Measurements from ENCODE around the gene NSF. TPM values are rescaled to one million over a fixed set of nuclear protein-coding genes. Genes with fewer than 3 reads are reported as not detected.
"Not testable (repeated sequence)": the region's sequence is repeated elsewhere in the genome, so short reads cannot be mapped to it uniquely, and the experiment has no call there.

NSF gene
- total RNA-seq, 8 experiments from 2014 or later, result 58.6 to 162 (median 76.1) TPM

DNA sequence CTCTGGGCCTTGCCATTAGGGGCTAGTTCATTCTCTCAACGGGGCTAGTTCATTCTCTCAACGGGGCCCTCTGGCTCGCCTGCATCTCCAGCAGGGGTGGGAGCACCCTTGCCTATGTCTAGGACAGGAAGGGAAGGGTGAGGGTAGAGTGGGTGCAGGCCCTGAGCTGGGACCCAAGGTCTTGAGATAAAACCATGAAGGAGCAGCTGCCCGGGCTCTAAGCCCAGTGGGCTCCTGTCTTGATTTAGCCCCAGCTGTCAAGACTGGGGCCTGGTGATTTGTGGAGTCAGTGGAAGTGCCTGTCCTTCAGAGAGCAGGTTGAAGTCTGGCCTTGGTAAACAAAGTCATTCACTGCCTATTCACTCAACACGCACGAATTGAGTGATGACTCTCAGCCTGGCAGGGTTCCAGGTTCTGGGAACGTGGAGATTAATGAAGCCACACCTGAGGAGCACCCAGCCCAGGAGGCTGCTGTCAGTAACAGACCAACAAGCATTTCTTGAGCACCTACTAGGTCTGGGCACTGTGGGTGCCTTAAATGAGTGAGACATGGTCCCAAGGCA lies 192.6 kb downstream of the NSF start:
- no peak for ATAC-seq (replicated peaks in 6 of 8)
- no peak overlapping the region for H3K4me3 ChIP-seq
- in situ Hi-C loops (cut with MboI; ENCODE audit: low pct_unique_long_range_greater_than_20kb in 2 of 9, low sequenced_read_pairs in 9 of 9, unreplicated experiment in 9 of 9), result no loop called here
- no peak overlapping the region for H3K27ac ChIP-seq
- WGBS, 10 experiments, result 29 to 80% (median 40%) methylated on average over 1 to 3 of the region's 7 CpGs; no CpG with 5 or more reads in 7 of the 10 experiments
- peaks cover 4% of the 10 kb centered on the region in 2 donors for H3K4me1 ChIP-seq (replicated peaks in 1 of 2)

DNA sequence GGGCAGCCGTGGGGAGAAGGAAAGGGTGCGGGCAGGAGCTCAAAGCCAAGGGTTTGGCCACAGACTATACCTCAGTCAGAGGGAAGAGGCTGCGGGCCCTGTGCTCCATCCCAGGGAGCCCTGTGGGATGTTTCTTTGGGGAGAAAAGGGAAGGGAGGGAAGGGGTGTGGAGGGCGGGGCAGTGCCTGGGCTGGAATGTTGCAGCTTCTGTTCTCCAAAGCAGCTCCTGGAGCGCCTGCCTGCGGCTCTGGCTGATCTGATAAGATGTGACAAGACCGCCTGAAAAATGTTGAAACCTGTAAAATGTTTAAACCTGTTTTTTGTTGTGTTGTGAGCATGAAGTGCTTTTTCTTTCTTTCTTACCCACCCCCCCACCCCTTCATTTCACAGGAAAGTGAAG lies 195.2 kb downstream of the NSF start:
- Histone ChIP-seq H3K27ac (no peak overlapping the region), H3K4me3 (no peak overlapping the region), H3K4me1 (replicated peaks in 1 of 2) (no peaks in the 10 kb centered on the region)
- ATAC-seq (replicated peaks in 6 of 8), result peak in 2 of 8 experiments; percentile 48 to 52
- in situ Hi-C loops (cut with MboI; ENCODE audit: low pct_unique_long_range_greater_than_20kb in 2 of 9, low sequenced_read_pairs in 9 of 9, unreplicated experiment in 9 of 9), result no loop called here
- 60% methylated on average over 1 of the region's 7 CpGs; no CpG with 5 or more reads in 9 of the 10 experiments for WGBS, 10 experiments

DNA sequence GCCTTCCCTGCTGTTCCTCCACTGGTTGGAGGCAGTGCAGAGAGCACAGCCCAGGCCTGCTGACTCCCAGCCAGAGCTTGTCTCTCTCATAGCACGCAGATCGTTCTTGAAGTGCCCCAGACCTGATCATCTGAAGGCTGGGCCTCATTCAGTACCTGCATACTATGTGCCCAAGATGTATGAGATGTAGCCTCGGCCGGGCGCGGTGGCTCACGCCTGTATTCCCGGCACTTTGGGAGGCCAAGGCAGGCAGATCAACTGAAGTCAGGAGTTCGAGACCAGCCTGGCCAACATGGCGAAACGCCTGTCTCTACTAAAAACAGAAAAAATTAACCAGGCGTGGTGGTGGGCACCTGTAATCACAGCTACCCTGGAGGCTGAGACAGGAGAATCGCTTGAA lies 197.0 kb downstream of the NSF start:
- Histone ChIP-seq H3K4me1 (replicated peaks in 1 of 2) (no peaks in the 10 kb centered on the region), H3K4me3 (no peak overlapping the region), H3K27ac (no peak overlapping the region)
- WGBS, 10 experiments, result 80 to 100% (median 92%) methylated on average over 2 to 10 of the region's 13 CpGs; no CpG with 5 or more reads in 4 of the 10 experiments
- ATAC-seq (replicated peaks in 6 of 8), result no peak
- in situ Hi-C loops (cut with MboI; ENCODE audit: low pct_unique_long_range_greater_than_20kb in 2 of 9, low sequenced_read_pairs in 9 of 9, unreplicated experiment in 9 of 9), result no loop called here

DNA sequence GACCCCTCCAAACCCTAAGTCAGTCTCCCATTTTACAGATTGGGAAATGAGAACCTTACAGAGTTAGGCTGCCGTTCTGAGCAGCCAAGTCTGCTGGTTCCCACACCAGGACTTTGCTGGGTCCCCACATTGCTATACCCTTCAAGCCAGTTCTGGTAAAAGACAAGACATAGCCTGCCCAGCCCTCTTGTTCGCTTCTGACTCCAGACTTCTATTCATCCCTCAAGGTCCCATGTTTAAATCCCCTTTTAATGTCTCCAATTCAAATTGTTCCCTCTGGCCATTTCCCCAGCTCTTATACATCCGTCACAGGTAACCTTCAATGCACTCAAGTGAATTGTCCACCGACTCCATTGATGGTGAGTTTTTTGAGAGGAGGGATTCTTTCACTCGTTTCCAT lies 197.8 kb downstream of the NSF start:
- ATAC-seq (replicated peaks in 6 of 8), result no peak
- no peak overlapping the region for H3K4me3 ChIP-seq
- in situ Hi-C loops (cut with MboI; ENCODE audit: low pct_unique_long_range_greater_than_20kb in 2 of 9, low sequenced_read_pairs in 9 of 9, unreplicated experiment in 9 of 9), result no loop called here
- no peaks in the 10 kb centered on the region for H3K4me1 ChIP-seq (replicated peaks in 1 of 2)
- no peak overlapping the region for H3K27ac ChIP-seq
- WGBS, 10 experiments, result 54 to 100% (median 95%) methylated on average over 1 to 4 of the region's 5 CpGs; no CpG with 5 or more reads in 2 of the 10 experiments

DNA sequence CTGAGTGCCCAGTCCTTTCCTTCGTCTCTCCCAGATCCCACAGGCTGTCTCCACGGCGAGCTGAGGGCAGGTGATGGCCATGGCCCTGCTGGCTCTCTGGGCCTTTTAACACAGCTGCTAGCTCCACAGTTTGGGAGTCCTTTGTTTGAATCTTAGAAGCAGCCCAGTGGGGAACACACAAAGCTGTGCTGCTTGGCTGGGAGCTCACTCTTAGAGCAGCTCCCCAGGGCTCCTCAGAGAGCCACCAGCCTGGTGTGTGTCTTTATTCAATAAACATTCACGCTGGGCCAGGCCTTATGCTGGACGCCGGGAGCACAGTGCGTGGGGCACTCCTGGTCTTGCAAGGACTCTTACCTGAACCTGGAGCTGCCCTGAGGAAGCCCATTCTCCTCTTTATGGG lies 198.3 kb downstream of the NSF start:
- Histone ChIP-seq H3K4me1 (replicated peaks in 1 of 2) (no peaks in the 10 kb centered on the region), H3K27ac (no peak overlapping the region), H3K4me3 (no peak overlapping the region)
- 39 to 100% (median 46%) methylated on average over 1 to 4 of the region's 7 CpGs; no CpG with 5 or more reads in 5 of the 10 experiments for WGBS, 10 experiments
- in situ Hi-C loops (cut with MboI; ENCODE audit: low pct_unique_long_range_greater_than_20kb in 2 of 9, low sequenced_read_pairs in 9 of 9, unreplicated experiment in 9 of 9), result no loop called here
- no peak for ATAC-seq (replicated peaks in 6 of 8)

DNA sequence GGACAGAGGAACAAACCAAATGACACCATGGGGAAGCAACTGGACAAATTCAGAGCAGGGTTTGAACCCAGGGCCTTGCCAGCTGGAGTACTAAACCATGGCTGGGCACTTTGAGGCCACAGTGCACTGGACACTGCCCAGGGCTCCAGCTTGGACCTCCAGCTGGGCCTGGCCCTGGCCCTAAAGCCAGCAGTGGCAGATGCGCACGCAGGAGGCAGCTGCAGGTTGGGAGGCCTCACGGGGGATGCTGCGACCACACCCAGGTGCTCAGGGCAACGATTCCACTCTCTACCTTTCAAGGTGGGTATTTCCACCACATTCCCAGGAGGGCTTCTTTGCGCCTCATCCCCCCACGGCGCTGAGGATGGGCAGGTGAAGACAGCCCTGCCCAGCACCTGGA lies 199.1 kb downstream of the NSF start:
- ATAC-seq (replicated peaks in 6 of 8), result no peak
- in situ Hi-C loops (cut with MboI; ENCODE audit: low pct_unique_long_range_greater_than_20kb in 2 of 9, low sequenced_read_pairs in 9 of 9, unreplicated experiment in 9 of 9), result no loop called here
- 40 to 100% methylated on average over 1 of the region's 8 CpGs; no CpG with 5 or more reads in 8 of the 10 experiments for WGBS, 10 experiments
- Histone ChIP-seq H3K4me3 (no peak overlapping the region), H3K4me1 (replicated peaks in 1 of 2) (no peaks in the 10 kb centered on the region), H3K27ac (no peak overlapping the region)

DNA sequence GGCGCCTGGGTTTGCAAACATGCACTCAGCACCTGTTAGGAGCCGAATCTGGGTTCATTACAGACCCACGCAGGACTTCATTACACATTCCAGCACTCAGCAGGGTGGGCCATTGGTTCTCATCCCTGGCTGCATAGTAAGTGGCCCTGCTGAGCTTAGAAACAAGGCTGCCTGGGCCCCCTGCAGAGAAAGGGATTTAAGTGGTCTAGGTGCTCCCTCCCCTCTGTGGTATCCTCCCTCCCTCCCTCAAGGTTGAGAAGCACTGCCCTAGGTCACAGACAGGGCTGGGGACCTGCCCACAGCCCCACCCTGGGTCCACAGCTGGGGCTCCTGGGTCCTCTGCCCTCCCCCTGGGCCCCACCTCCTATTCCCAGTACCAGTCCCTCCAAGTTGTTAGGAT lies 199.7 kb downstream of the NSF start:
- Histone ChIP-seq H3K4me3 (no peak overlapping the region), H3K4me1 (replicated peaks in 1 of 2) (no peaks in the 10 kb centered on the region), H3K27ac (no peak overlapping the region)
- 20 to 86% methylated on average over 1 of the region's 3 CpGs; no CpG with 5 or more reads in 8 of the 10 experiments for WGBS, 10 experiments
- in situ Hi-C loops (cut with MboI; ENCODE audit: low pct_unique_long_range_greater_than_20kb in 2 of 9, low sequenced_read_pairs in 9 of 9, unreplicated experiment in 9 of 9), result no loop called here
- ATAC-seq (replicated peaks in 6 of 8), result no peak

DNA sequence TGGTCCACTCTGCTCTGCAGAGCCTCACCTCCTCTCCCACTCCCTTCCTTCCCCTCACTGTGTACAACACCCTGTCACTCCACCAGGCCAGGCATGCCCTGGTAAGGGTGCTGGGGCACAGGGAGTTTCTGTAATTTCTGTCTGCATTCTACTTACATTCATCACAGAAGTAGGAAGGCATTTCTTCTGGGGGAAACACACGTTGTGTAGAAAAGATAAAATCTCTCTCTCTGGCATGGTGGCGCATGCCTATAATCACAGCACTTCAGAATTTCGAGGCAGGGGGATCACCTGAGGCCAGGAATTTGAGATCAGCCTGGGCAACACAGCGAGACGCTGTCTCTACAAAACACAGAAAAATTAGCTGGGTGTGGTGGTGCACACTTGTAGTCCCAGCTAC lies 201.1 kb downstream of the NSF start:
- no peak overlapping the region for H3K4me3 ChIP-seq
- 42 to 100% (median 70%) methylated on average over 1 to 4 of the region's 5 CpGs; no CpG with 5 or more reads in 5 of the 10 experiments for WGBS, 10 experiments
- ATAC-seq (replicated peaks in 6 of 8), result no peak
- no peak overlapping the region for H3K27ac ChIP-seq
- no peaks in the 10 kb centered on the region for H3K4me1 ChIP-seq (replicated peaks in 1 of 2)
- in situ Hi-C loops (cut with MboI; ENCODE audit: low pct_unique_long_range_greater_than_20kb in 2 of 9, low sequenced_read_pairs in 9 of 9, unreplicated experiment in 9 of 9), result no loop called here

DNA sequence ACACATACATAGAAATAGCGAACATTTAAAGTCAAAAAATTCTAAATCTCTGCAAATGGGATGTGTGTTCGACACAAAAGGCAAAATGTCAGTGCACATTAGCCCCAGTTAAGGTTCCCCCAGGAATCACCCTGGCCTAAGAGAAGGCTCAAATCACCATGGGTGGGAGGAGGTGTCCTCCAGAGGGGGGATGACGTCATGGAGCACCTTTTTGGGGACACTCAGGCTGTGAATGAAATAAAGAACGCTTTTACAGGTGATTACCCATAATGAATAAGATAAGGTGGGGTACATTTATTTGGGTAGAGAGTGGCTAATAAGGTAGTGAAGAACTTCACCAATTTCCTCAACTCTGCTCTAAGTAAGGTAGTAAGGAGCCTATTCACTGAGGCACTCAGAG lies 201.6 kb downstream of the NSF start:
- in situ Hi-C loops (cut with MboI; ENCODE audit: low pct_unique_long_range_greater_than_20kb in 2 of 9, low sequenced_read_pairs in 9 of 9, unreplicated experiment in 9 of 9), result no loop called here
- Histone ChIP-seq H3K4me3 (no peak overlapping the region), H3K27ac (no peak overlapping the region), H3K4me1 (replicated peaks in 1 of 2) (no peaks in the 10 kb centered on the region)
- no peak for ATAC-seq (replicated peaks in 6 of 8)
- 20 to 100% (median 82%) methylated on average over 1 to 4 of the region's 4 CpGs; no CpG with 5 or more reads in 2 of the 10 experiments for WGBS, 10 experiments

DNA sequence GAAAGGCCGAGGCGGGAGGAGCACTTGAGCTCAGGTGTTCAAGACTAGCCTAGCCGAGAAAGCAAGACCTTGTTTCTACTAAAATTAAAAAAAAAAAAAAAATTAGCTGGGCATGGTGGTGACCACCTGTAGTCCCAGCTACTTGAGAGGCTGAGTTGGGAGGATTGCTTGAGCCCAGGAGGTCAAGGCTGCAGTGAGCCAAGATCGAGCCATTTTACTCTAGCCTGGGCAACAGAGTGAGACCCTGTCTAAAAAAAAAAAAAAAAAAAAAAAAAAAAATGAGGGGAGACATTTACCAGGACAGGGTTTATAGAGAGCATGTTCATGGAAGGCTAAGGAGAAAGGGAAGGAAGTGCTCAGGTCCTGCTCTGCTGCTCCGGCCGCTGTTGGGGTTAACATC lies 202.6 kb downstream of the NSF start:
- 80 to 100% (median 100%) methylated on average over 1 to 6 of the region's 6 CpGs for WGBS, 10 experiments
- in situ Hi-C loops (cut with MboI; ENCODE audit: low pct_unique_long_range_greater_than_20kb in 2 of 9, low sequenced_read_pairs in 9 of 9, unreplicated experiment in 9 of 9); ATAC-seq (replicated peaks in 6 of 8); H3K27ac ChIP-seq; H3K4me3 ChIP-seq; H3K4me1 ChIP-seq (replicated peaks in 1 of 2): not testable (repeated sequence)

DNA sequence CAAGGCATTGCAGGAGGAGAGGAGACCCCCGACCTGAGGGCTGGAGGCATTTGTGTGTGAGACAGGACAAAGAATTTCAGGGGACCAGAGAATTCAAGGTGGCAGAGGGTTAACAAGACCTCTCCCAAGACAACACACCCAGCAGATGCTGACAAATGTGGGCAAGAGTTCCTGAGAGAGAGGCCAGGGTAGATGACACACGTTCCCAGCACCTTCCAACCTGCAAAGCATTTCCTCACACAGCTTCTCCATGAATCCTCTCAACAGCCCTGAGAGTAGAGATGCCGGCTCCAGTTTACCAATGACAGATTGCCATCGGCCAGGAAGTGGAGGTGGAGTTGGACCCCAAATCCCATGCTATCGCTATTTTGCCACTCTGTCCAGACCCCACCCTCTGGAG lies 203.1 kb downstream of the NSF start:
- in situ Hi-C loops (cut with MboI; ENCODE audit: low pct_unique_long_range_greater_than_20kb in 2 of 9, low sequenced_read_pairs in 9 of 9, unreplicated experiment in 9 of 9), result no loop called here
- 50 to 82% (median 60%) methylated on average over 1 to 3 of the region's 5 CpGs; no CpG with 5 or more reads in 5 of the 10 experiments for WGBS, 10 experiments
- Histone ChIP-seq H3K4me1 (replicated peaks in 1 of 2) (no peaks in the 10 kb centered on the region), H3K4me3 (no peak overlapping the region), H3K27ac (no peak overlapping the region)
- no peak for ATAC-seq (replicated peaks in 6 of 8)

DNA sequence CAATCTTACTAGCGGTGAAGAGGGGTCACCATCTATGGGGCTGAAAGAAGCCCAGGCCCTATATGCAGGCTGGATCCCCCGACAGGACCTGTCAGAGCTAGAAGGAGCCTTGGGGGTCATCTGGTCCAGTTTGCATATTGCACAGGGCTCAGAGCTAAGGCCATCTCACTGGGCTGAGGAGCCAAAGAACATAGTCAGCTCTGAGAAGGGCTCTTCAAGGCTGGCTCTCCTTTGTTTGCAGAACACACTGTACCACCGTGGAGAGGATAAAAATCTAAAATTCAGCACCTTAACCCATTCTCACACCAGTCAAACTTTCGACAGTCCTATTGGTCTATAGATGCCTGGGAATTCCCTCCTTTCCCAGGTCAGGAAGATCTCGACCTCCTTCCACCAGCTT lies 203.8 kb downstream of the NSF start:
- Histone ChIP-seq H3K4me3 (no peak overlapping the region), H3K4me1 (replicated peaks in 1 of 2) (no peaks in the 10 kb centered on the region), H3K27ac (no peak overlapping the region)
- in situ Hi-C loops (cut with MboI; ENCODE audit: low pct_unique_long_range_greater_than_20kb in 2 of 9, low sequenced_read_pairs in 9 of 9, unreplicated experiment in 9 of 9), result no loop called here
- WGBS, 10 experiments, result 42 to 77% (median 61%) methylated on average over 1 to 5 of the region's 5 CpGs; no CpG with 5 or more reads in 2 of the 10 experiments
- ATAC-seq (replicated peaks in 6 of 8), result no peak

DNA sequence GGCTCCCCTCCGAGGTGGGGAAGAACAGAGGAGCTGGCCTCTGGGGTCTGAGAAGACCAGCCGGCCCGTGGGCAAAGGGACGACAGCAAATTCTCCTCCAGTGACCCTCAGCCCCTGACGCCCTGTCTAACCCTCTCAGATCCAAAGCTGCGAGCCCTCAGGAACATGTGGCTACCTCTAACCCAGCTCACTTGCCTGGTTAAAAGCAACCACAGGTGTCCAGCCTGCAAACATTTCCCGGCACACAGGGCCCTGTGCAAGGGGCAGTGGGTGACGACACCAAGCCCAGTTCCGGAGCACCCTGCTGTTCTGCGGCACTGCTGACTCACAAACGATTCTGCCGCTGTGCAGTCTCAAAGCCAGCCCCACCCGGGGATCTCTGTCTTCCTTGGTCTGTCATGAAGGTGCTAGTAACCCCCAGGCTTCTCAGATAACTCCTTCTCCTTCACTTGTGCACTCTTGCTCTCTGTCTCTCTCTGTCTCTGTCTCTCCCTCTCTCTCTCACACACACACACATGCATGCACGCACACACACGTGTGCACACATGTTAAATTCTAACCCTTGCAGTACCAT lies 205.0 kb downstream of the NSF start:
- in situ Hi-C loops (cut with MboI; ENCODE audit: low pct_unique_long_range_greater_than_20kb in 2 of 9, low sequenced_read_pairs in 9 of 9, unreplicated experiment in 9 of 9), result no loop called here
- H3K27ac ChIP-seq, result no peak overlapping the region
- WGBS, 10 experiments, result 46 to 76% (median 72%) methylated on average over 2 to 11 of the region's 15 CpGs; no CpG with 5 or more reads in 3 of the 10 experiments
- no peak overlapping the region for H3K4me3 ChIP-seq
- peak in 5 of 8 experiments; percentile 45 to 88 (median 57) for ATAC-seq (replicated peaks in 6 of 8)
- H3K4me1 ChIP-seq (replicated peaks in 1 of 2), result no peaks in the 10 kb centered on the region

DNA sequence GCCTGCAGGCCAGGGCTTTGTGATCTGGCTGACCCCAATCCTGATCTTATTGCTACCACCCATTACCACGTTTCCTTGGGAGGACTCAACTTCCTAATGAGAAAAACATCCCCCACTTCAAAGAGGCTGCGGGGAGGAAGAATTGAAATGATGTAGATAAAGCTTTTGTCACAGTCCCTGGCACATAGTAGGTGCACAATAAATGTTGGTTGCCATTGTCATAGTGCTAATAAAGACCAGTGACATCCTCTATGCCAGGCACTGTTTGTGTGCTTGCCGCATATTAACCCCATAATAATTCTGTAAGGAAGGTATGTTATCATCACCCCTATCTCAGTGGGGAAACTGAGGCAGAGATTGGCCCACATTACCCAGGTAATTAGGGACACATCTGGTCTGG lies 205.6 kb downstream of the NSF start:
- no peak overlapping the region for H3K27ac ChIP-seq
- ATAC-seq (replicated peaks in 6 of 8), result no peak
- no peaks in the 10 kb centered on the region for H3K4me1 ChIP-seq (replicated peaks in 1 of 2)
- 0 to 100% (median 48%) methylated on average over 1 to 2 of the region's 3 CpGs; no CpG with 5 or more reads in 4 of the 10 experiments for WGBS, 10 experiments
- H3K4me3 ChIP-seq, result no peak overlapping the region
- in situ Hi-C loops (cut with MboI; ENCODE audit: low pct_unique_long_range_greater_than_20kb in 2 of 9, low sequenced_read_pairs in 9 of 9, unreplicated experiment in 9 of 9), result no loop called here
